K562 (cell line): ENCODE measurements around the gene GAL3ST3. TPM values are rescaled to one million over a fixed set of nuclear protein-coding genes. Genes with fewer than 3 reads are reported as not detected.

Experiments used
- AFF1 ChIP-seq, 2 experiments: fragments of 450-650 bp; IDR thresholded peaks; 2 replicates each; pipeline ENCODE4 v1.6.1; 2018; ENCODE audit warnings: mild to moderate bottlenecking in 2 of 2, low read depth in 1 of 2; ENCODE audit not compliant: partially characterized antibody in 2 of 2
- ARID1B ChIP-seq: fragments of 450-650 bp; IDR thresholded peaks from 2 replicates; pipeline ENCODE4 v1.6.1; 2016; ENCODE audit warnings: antibody characterized with exemption, mild to moderate bottlenecking, inconsistent platforms
- ARID2 ChIP-seq: fragments of 450-650 bp; IDR thresholded peaks from 2 replicates; pipeline ENCODE4 v1.6.1; 2017; ENCODE audit warnings: antibody characterized with exemption, mild to moderate bottlenecking
- CEBPB ChIP-seq: fragments of 450-650 bp; IDR thresholded peaks from 2 replicates; pipeline ENCODE4 v1.6.1; 2016; ENCODE audit warnings: missing genetic modification characterization, missing compliant biosample characterization
- ETV1 ChIP-seq: fragments of 450-650 bp; conservative IDR thresholded peaks from 2 replicates; pipeline ENCODE4 v1.6.1; 2016; ENCODE audit warnings: missing genetic modification characterization, control low read depth, low read depth, missing compliant biosample characterization
- FOXA3 ChIP-seq, 2 experiments: fragments of 450-650 bp in 1 of 2; sonication (generic) in 1 of 2; formaldehyde crosslinking; IDR thresholded peaks in 1 of 2; conservative IDR thresholded peaks in 1 of 2; 2 replicates each; pipeline versions ENCODE4 v1.4.0 to v1.8.0; 2020 to 2022; ENCODE audit warnings: mild to moderate bottlenecking in 2 of 2, missing genetic modification reagents in 1 of 2
- KDM1A ChIP-seq, 2 experiments: fragments of 450-650 bp; IDR thresholded peaks; 2 replicates each; pipeline ENCODE4 v1.6.1; 2016; ENCODE audit warnings: mild to moderate bottlenecking in 2 of 2
- MBD1 ChIP-seq: fragments of 250-450 bp; sonication (Bioruptor Pico); IDR thresholded peaks from 2 replicates; pipeline ENCODE4 v1.8.0; 2022; ENCODE audit warnings: inconsistent platforms
- MNT ChIP-seq, 2 experiments: fragments of 450-650 bp; conservative IDR thresholded peaks; 2 replicates each; pipeline ENCODE4 v1.6.1; 2017; ENCODE audit warnings: mild to moderate bottlenecking in 2 of 2, moderate library complexity in 2 of 2
- RBM34 ChIP-seq: fragments of 200-400 bp; formaldehyde crosslinking; IDR thresholded peaks from 2 replicates; pipeline ENCODE4 v1.6.1; 2018; ENCODE audit warnings: low read length, borderline replicate concordance; ENCODE audit not compliant: insufficient read depth
- RFX5 ChIP-seq: IDR thresholded peaks from 2 replicates; pipeline ENCODE4 v1.6.1; 2011; ENCODE audit warnings: low read depth, mild to moderate bottlenecking, improper control_type of control experiment, low read length
- SMARCA4 ChIP-seq: fragments of 450-650 bp; IDR thresholded peaks from 2 replicates; pipeline ENCODE4 v1.6.1; 2016
- SNIP1 ChIP-seq: fragments of 450-650 bp; IDR thresholded peaks from 2 replicates; pipeline ENCODE4 v1.7.1; 2017; ENCODE audit warnings: low read depth, mild to moderate bottlenecking
- VEZF1 ChIP-seq: fragments of 200-800 bp; sonication (Bioruptor generic); IDR thresholded peaks from 2 replicates; pipeline ENCODE4 v1.6.1; 2017; ENCODE audit warnings: missing genetic modification characterization, missing compliant biosample characterization
- ZNF232 ChIP-seq: sonication (generic); formaldehyde crosslinking; IDR thresholded peaks from 2 replicates; pipeline ENCODE4 v1.8.0; 2022; ENCODE audit warnings: mild to moderate bottlenecking, missing genetic modification reagents
- ZNF740 ChIP-seq, 3 experiments: fragments of 200-800 bp in 1 of 3; sonication (Bioruptor generic) in 1 of 3; sonication (generic) in 1 of 3; formaldehyde crosslinking in 1 of 3; IDR thresholded peaks; 2 replicates each; pipeline versions ENCODE4 v1.6.1 to v1.8.0; 2016 to 2022; ENCODE audit warnings: mild to moderate bottlenecking in 2 of 3, missing compliant biosample characterization in 2 of 3, missing genetic modification characterization in 2 of 3, missing genetic modification reagents in 1 of 3
- polyA plus RNA-seq, 8 experiments: library from polyadenylated mRNA; depleted of rRNA in 4 of 8; stranded (reverse) in 5 of 8; unstranded in 3 of 8; fragments of >200 nt; fragmentation: Nextera tagmentation in 2 of 8; fragmentation: Illumina TruSeq in 1 of 8; extraction: Ambion mirVana in 2 of 8; extraction: Trizol in 1 of 8; gene quantifications; 2 replicates each; pipeline versions ENCODE4 v1.2.1 to v1.2.3, GENCODE V29; 2011 to 2014; ENCODE audit warnings: inconsistent platforms in 1 of 8, missing spikeins in 1 of 8
- total RNA-seq, 7 experiments: library from RNA; depleted of rRNA in 6 of 7; stranded (reverse); fragments of >200 nt in 6 of 7; fragmentation: Illumina TruSeq in 2 of 7; extraction: Trizol in 2 of 7; gene quantifications; 2 replicates each; pipeline versions ENCODE4 v1.2.1 to v1.2.3, GENCODE V29; 2011 to 2021; ENCODE audit warnings: low replicate concordance in 1 of 7

Gene GAL3ST3
- total and polyA plus RNA-seq, 9 of the 15 experiments (the other 6 are each of a cell fraction or from before 2014, with no cell fraction given), result not detected

- TF ChIP-seq AFF1 (IDR thresholded peaks at IDR 0.05; ENCODE audit: low read depth in 1 of 2, partially characterized antibody in 2 of 2) (no peak), ARID1B (peak; percentile 74), ETV1 (tag) (no peak), MBD1 (CRISPR knock-in tag) (no peak), SMARCA4 (peak; percentile 61), RFX5 (no peak), MNT (conservative IDR thresholded peaks at IDR 0.05) (peak in 1 of 2 experiments; percentile 18; a peak in 2 of 4 replicates), ZNF232 (CRISPR knock-in tag) (no peak), FOXA3 (CRISPR knock-in tag; conservative IDR thresholded peaks at IDR 0.05 in 1 of 2, IDR thresholded peaks at IDR 0.05 in 1 of 2) (peak; percentile 87 to 92), VEZF1 (no peak), CEBPB (no peak), ARID2 (no peak), SNIP1 (no peak), ZNF740 (CRISPR knock-in tag; IDR thresholded peaks at IDR 0.05) (no peak), ZNF740 (tag; IDR thresholded peaks at IDR 0.05) (no peak), KDM1A (IDR thresholded peaks at IDR 0.05) (peak in 1 of 2 experiments; percentile 39; a peak in 1 of 4 replicates), RBM34 (no peak)
Measured at GRCh38 chr11:66082946-66083698, 34.2 kb upstream of the GAL3ST3 start (continued).
